GM23248 (cell line): ENCODE data around the gene SFRP2.

Experiments
- EZH2 ChIP-seq: fragments of 200-600 bp; sonication (generic); IDR thresholded peaks from 2 replicates; pipeline ENCODE4 v1.6.1; 2018; ENCODE audit warnings: antibody characterized with exemption, mild to moderate bottlenecking; ENCODE audit not compliant: insufficient read depth, poor library complexity, severe bottlenecking
- EZH2phosphoT487 ChIP-seq: fragments of 200-600 bp; sonication (generic); IDR thresholded peaks from 2 replicates; pipeline ENCODE4 v1.6.1; 2018; ENCODE audit warnings: antibody characterized with exemption, moderate library complexity, mild to moderate bottlenecking, low read depth; ENCODE audit not compliant: insufficient read depth

GRCh38 chr4:153798420-153798819, 9.5 kb upstream of the SFRP2 start:
- TF ChIP-seq EZH2phosphoT487: no peak
- TF ChIP-seq EZH2: no peak
